GM23338 (cell line): ENCODE data around the gene TMEM178A. TPM values are rescaled to one million over a fixed set of nuclear protein-coding genes. Genes with fewer than 3 reads are reported as not detected.
A peak's percentile ranks its signal among the peaks of the same experiment; 100 is the strongest.

Source experiments
- ATAC-seq: fragments of 200-7000 bp; cut with Tn5 transposase; 3 replicates; pipeline ENCODE4 v1.9.1; 2020
- DNase-seq: peaks from one replicate; pipeline ENCODE4 v3.0.0-alpha.2; 2015; ENCODE audit warnings: low spot score
- H2AFZ ChIP-seq: fragments of 200-600 bp; sonication (generic); 2 replicates; pipeline ENCODE4 v1.8.0; 2016; ENCODE audit warnings: antibody characterized with exemption, mild to moderate bottlenecking, moderate library complexity
- H3F3A ChIP-seq: fragments of 200-600 bp; sonication (generic); replicated peaks from 2 replicates; pipeline ENCODE4 v1.8.0; 2017; ENCODE audit warnings: antibody characterized with exemption, mixed run types, low read depth
- H3K27ac ChIP-seq: fragments of 200-600 bp; sonication (generic); 2 replicates; pipeline ENCODE4 v1.6.1; 2016; ENCODE audit warnings: low read depth
- H3K27me3 ChIP-seq: fragments of 200-600 bp; sonication (generic); 2 replicates; pipeline ENCODE4 v1.8.0; 2016; ENCODE audit warnings: mild to moderate bottlenecking, mixed run types, moderate library complexity; ENCODE audit not compliant: insufficient read depth
- H3K36me3 ChIP-seq: fragments of 200-600 bp; sonication (generic); 2 replicates; pipeline ENCODE4 v1.8.0; 2016; ENCODE audit warnings: mild to moderate bottlenecking; ENCODE audit not compliant: insufficient read depth
- H3K4me1 ChIP-seq: fragments of 200-600 bp; sonication (generic); 2 replicates; pipeline ENCODE4 v1.8.0; 2016; ENCODE audit warnings: mild to moderate bottlenecking, moderate library complexity; ENCODE audit not compliant: insufficient read depth
- H3K4me2 ChIP-seq: fragments of 200-600 bp; sonication (generic); 2 replicates; pipeline ENCODE4 v1.7.1; 2017; ENCODE audit warnings: mixed run types
- H3K4me3 ChIP-seq: fragments of 200-600 bp; sonication (generic); 2 replicates; pipeline ENCODE4 v1.6.1; 2016; ENCODE audit warnings: mixed run types
- H3K79me2 ChIP-seq: fragments of 200-600 bp; sonication (generic); replicated peaks from 2 replicates; pipeline ENCODE4 v1.8.0; 2017; ENCODE audit warnings: mild to moderate bottlenecking; ENCODE audit not compliant: insufficient read depth
- H3K9me2 ChIP-seq: fragments of 200-600 bp; sonication (generic); 2 replicates; pipeline ENCODE4 v1.8.0; 2017; ENCODE audit not compliant: insufficient read depth
- H4K20me1 ChIP-seq: fragments of 200-600 bp; sonication (generic); replicated peaks from 2 replicates; pipeline ENCODE4 v1.8.0; 2017; ENCODE audit warnings: mild to moderate bottlenecking; ENCODE audit not compliant: insufficient read depth
- H3K27ac Mint-ChIP-seq: 2 replicates; pipeline ENCODE4 v1.8.0; 2020; ENCODE audit warnings: inconsistent platforms, mild to moderate bottlenecking, moderate library complexity, mixed read lengths
- H3K27me3 Mint-ChIP-seq: 3 replicates; pipeline ENCODE4 v1.8.0; 2022; ENCODE audit warnings: low read depth, mild to moderate bottlenecking, moderate library complexity, mixed read lengths, inconsistent platforms; ENCODE audit not compliant: insufficient read depth, poor library complexity
- H3K36me3 Mint-ChIP-seq: 3 replicates; pipeline ENCODE4 v1.8.0; 2021; ENCODE audit warnings: low read depth, mild to moderate bottlenecking, inconsistent platforms, moderate library complexity, mixed read lengths
- H3K4me1 Mint-ChIP-seq: 3 replicates; pipeline ENCODE4 v1.8.0; 2020; ENCODE audit warnings: mild to moderate bottlenecking, inconsistent platforms, mixed read lengths
- H3K4me3 Mint-ChIP-seq: 3 replicates; pipeline ENCODE4 v1.8.0; 2021; ENCODE audit warnings: moderate library complexity, mild to moderate bottlenecking, inconsistent platforms, mixed read lengths
- H3K9me3 Mint-ChIP-seq: 3 replicates; pipeline ENCODE4 v1.8.0; 2020; ENCODE audit warnings: moderate library complexity, mild to moderate bottlenecking, inconsistent platforms, mixed read lengths
- CREB1 ChIP-seq: fragments of 250-450 bp; sonication (Bioruptor Pico); IDR thresholded peaks from 2 replicates; pipeline ENCODE4 v1.5.0; 2020; ENCODE audit warnings: low read depth, mild to moderate bottlenecking, moderate library complexity
- ETS1 ChIP-seq: IDR thresholded peaks from 2 replicates; pipeline ENCODE4 v1.6.1; 2016; ENCODE audit warnings: antibody characterized with exemption
- EZH2 ChIP-seq: fragments of 200-600 bp; sonication (generic); IDR thresholded peaks from one replicate; pipeline ENCODE4 v1.8.0; 2017; ENCODE audit warnings: antibody characterized with exemption, mild to moderate bottlenecking, low read depth; ENCODE audit not compliant: unreplicated experiment
- JUNB ChIP-seq: IDR thresholded peaks from one replicate; pipeline ENCODE4 v1.6.1; 2016; ENCODE audit warnings: antibody characterized with exemption; ENCODE audit not compliant: unreplicated experiment
- NANOG ChIP-seq: IDR thresholded peaks from 2 replicates; pipeline ENCODE4 v1.6.1; 2016; ENCODE audit warnings: antibody characterized with exemption, borderline replicate concordance
- POLR2AphosphoS5 ChIP-seq: IDR thresholded peaks from 2 replicates; pipeline ENCODE4 v1.6.1; 2016; ENCODE audit warnings: antibody characterized with exemption, low read depth
- REST ChIP-seq: IDR thresholded peaks from one replicate; pipeline ENCODE4 v1.6.1; 2018; ENCODE audit warnings: antibody characterized with exemption; ENCODE audit not compliant: unreplicated experiment
- ZNF114 ChIP-seq: fragments of 250-450 bp; sonication (Bioruptor Pico); IDR thresholded peaks from 2 replicates; pipeline ENCODE4 v1.5.0; 2020; ENCODE audit warnings: mild to moderate bottlenecking, moderate library complexity
- ZNF331 ChIP-seq: fragments of 250-450 bp; sonication (Bioruptor Pico); IDR thresholded peaks from 2 replicates; pipeline ENCODE4 v1.5.0; 2020; ENCODE audit warnings: low read depth, mild to moderate bottlenecking, moderate library complexity
- polyA plus RNA-seq: library from polyadenylated mRNA; unstranded; fragments of >200 nt; fragmentation: Nextera tagmentation; extraction: Ambion mirVana; gene quantifications from 2 replicates; pipeline ENCODE4 v1.2.1, GENCODE V29; 2016
- total RNA-seq: library from RNA; depleted of rRNA; stranded (reverse); fragments of >200 nt; shearing (Covaris generic); gene quantifications from 2 replicates; pipeline ENCODE4 v1.2.3, GENCODE V29; 2014

The TMEM178A gene
- total and polyA plus RNA-seq, 2 experiments from 2014 or later, result 10.3 to 12.3 TPM

GRCh38 chr2:39720970-39721369 lies 55.3 kb downstream of the TMEM178A start:
- 0 out of 2 replicates have a peak overlapping the region, but pooled peaks have one; percentile 17 for H3K4me2 ChIP-seq
- Mint-ChIP-seq H3K27ac (no peak overlapping the region), H3K4me1 (peaks cover 23% of the 10 kb centered on the region), H3K9me3 (no peaks in the 10 kb centered on the region), H3K36me3 (no peaks in the 10 kb centered on the region), H3K4me3 (no peak overlapping the region; the same call in 2 of the 3 replicates), H3K27me3 (peaks cover 1% of the 10 kb centered on the region)
- H3K79me2 ChIP-seq, result no peaks in the 10 kb centered on the region
- no peaks in the 10 kb centered on the region for H3K27me3 ChIP-seq
- ATAC-seq (no peak), DNase-seq (no peak)
- H3K27ac ChIP-seq, result no peak overlapping the region
- no peak overlapping the region for H3K4me3 ChIP-seq
- H3K9me2 ChIP-seq, result no peaks in the 10 kb centered on the region
- H3F3A ChIP-seq, result no peaks in the 10 kb centered on the region
- peaks cover 27% of the 10 kb centered on the region for H3K4me1 ChIP-seq
- H4K20me1 ChIP-seq, result no peaks in the 10 kb centered on the region
- no peaks in the 10 kb centered on the region for H3K36me3 ChIP-seq
- H2AFZ ChIP-seq, result no peak overlapping the region
- TF ChIP-seq NANOG, result no peak
- TF ChIP-seq ETS1, result no peak
- no peak for TF ChIP-seq ZNF331 (CRISPR knock-in tag)
- no peak for TF ChIP-seq REST

GRCh38 chr2:39723497-39723896 lies 57.8 kb downstream of the TMEM178A start:
- Mint-ChIP-seq H3K27ac (no peak overlapping the region), H3K36me3 (peaks cover under 1% of the 10 kb centered on the region; the same call in 1 of the 3 replicates), H3K4me3 (no peak overlapping the region), H3K9me3 (no peaks in the 10 kb centered on the region), H3K27me3 (peaks cover 2% of the 10 kb centered on the region), H3K4me1 (peaks cover 26% of the 10 kb centered on the region)
- Histone ChIP-seq H3F3A (no peaks in the 10 kb centered on the region), H3K27ac (no peak overlapping the region), H4K20me1 (no peaks in the 10 kb centered on the region), H3K4me2 (no peak overlapping the region), H3K36me3 (no peaks in the 10 kb centered on the region), H3K79me2 (no peaks in the 10 kb centered on the region), H3K27me3 (no peaks in the 10 kb centered on the region), H3K4me3 (no peak overlapping the region), H3K4me1 (peaks cover 27% of the 10 kb centered on the region), H2AFZ (no peak overlapping the region), H3K9me2 (no peaks in the 10 kb centered on the region)
- ATAC-seq (no peak), DNase-seq (no peak)
- no peak for TF ChIP-seq JUNB
- TF ChIP-seq ETS1, result no peak
- TF ChIP-seq ZNF331 (CRISPR knock-in tag), result no peak
- TF ChIP-seq ZNF114 (CRISPR knock-in tag), result no peak
- no peak for TF ChIP-seq EZH2
- no peak for TF ChIP-seq CREB1 (CRISPR knock-in tag)
- TF ChIP-seq POLR2AphosphoS5, result no peak
